ENCODE measurements around the gene FAM114A2. TPM values are rescaled to one million over a fixed set of nuclear protein-coding genes. Genes with fewer than 3 reads are reported as not detected.

Gene FAM114A2
- total RNA-seq, 2 experiments from 2014 or later = 16.5 to 33.2 TPM

- no peak overlapping the region for H3K4me3 ChIP-seq (ENCODE audit: low read depth, low read length, poor library complexity, severe bottlenecking)
- no peaks in the 10 kb centered on the region for H3K9me3 ChIP-seq (ENCODE audit: low read length)
- no peaks in the 10 kb centered on the region for H3K79me2 ChIP-seq (ENCODE audit: insufficient read depth, low read depth, low read length)
- H3K4me2 ChIP-seq (ENCODE audit: low read length) = no peak overlapping the region
- ChIA-PET CTCF (ENCODE audit: unreplicated experiment) (no interaction called here), POLR2A (interaction anchor here (1.6 to 2.5 kb wide), 2 partner anchors 14 to 16 kb away, joined by 3 to 9 read pairs; partner anchors contain the start of genes FAM114A2 and MFAP3)
- no peaks in the 10 kb centered on the region; the same call in 1 of the 2 replicates for H4K20me1 ChIP-seq (ENCODE audit: insufficient read depth, low read length)
- H3K4me1 ChIP-seq (ENCODE audit: insufficient read depth, low read length, poor library complexity, severe bottlenecking) = peaks cover 24% of the 10 kb centered on the region
- no peak overlapping the region for H2AFZ ChIP-seq (ENCODE audit: low read length)
- BruUV-seq (replicated peaks) = no TSS peak
- no peak for DNase-seq (ENCODE audit: low spot score)
- H3K27ac ChIP-seq (ENCODE audit: low read depth, low read length, poor library complexity, severe bottlenecking) = no peak overlapping the region
- intact Hi-C loops (cut with micrococcal nuclease; ENCODE audit: unreplicated experiment) = no loop called here
- H3K9me2 ChIP-seq (ENCODE audit: insufficient read depth, low read length) = no peaks in the 10 kb centered on the region
- peaks cover 52% of the 10 kb centered on the region for H3K36me3 ChIP-seq (ENCODE audit: insufficient read depth, low read length)
- TF ChIP-seq CTCF (conservative IDR thresholded peaks at IDR 0.05; ENCODE audit: low read length) (no peak), EZH2phosphoT487 (IDR thresholded peaks at IDR 0.05; ENCODE audit: borderline replicate concordance, low read depth, low read length) (no peak)
Measured at GRCh38 chr5:154055201-154055600, 16.5 kb upstream of the FAM114A2 start.

- TF ChIP-seq EZH2phosphoT487 (IDR thresholded peaks at IDR 0.05; ENCODE audit: borderline replicate concordance, low read depth, low read length) = no peak
- TF ChIP-seq CTCF (conservative IDR thresholded peaks at IDR 0.05; ENCODE audit: low read length) = no peak
- BruUV-seq (replicated peaks) = no TSS peak
- no peaks in the 10 kb centered on the region for H3K79me2 ChIP-seq (ENCODE audit: insufficient read depth, low read depth, low read length)
- H3K4me1 ChIP-seq (ENCODE audit: insufficient read depth, low read length, poor library complexity, severe bottlenecking) = peaks cover 7% of the 10 kb centered on the region
- ChIA-PET CTCF (ENCODE audit: unreplicated experiment) (no interaction called here), POLR2A (interaction anchor here (0.5 kb wide), 1 partner anchor 63 kb away, joined by 3 read pairs; no protein-coding TSS in a partner anchor)
- no peak for DNase-seq (ENCODE audit: low spot score)
- intact Hi-C loops (cut with micrococcal nuclease; ENCODE audit: unreplicated experiment) = no loop called here
- H3K9me3 ChIP-seq (ENCODE audit: low read length) = no peaks in the 10 kb centered on the region
- H3K4me2 ChIP-seq (ENCODE audit: low read length) = no peak overlapping the region
- H3K27ac ChIP-seq (ENCODE audit: low read depth, low read length, poor library complexity, severe bottlenecking) = no peak overlapping the region
- H4K20me1 ChIP-seq (ENCODE audit: insufficient read depth, low read length) = no peaks in the 10 kb centered on the region; the same call in 1 of the 2 replicates
- H3K4me3 ChIP-seq (ENCODE audit: low read depth, low read length, poor library complexity, severe bottlenecking) = no peak overlapping the region
- no peaks in the 10 kb centered on the region for H3K9me2 ChIP-seq (ENCODE audit: insufficient read depth, low read length)
- H3K36me3 ChIP-seq (ENCODE audit: insufficient read depth, low read length) = peaks cover 60% of the 10 kb centered on the region
- no peak overlapping the region for H2AFZ ChIP-seq (ENCODE audit: low read length)
Measured at GRCh38 chr5:154053468-154053867, 14.8 kb upstream of the FAM114A2 start.

- H3K27ac ChIP-seq (ENCODE audit: low read depth, low read length, poor library complexity, severe bottlenecking) = no peak overlapping the region
- BruUV-seq (replicated peaks) = no TSS peak
- TF ChIP-seq CTCF (conservative IDR thresholded peaks at IDR 0.05; ENCODE audit: low read length) (no peak), EZH2phosphoT487 (IDR thresholded peaks at IDR 0.05; ENCODE audit: borderline replicate concordance, low read depth, low read length) (no peak)
- H3K9me3 ChIP-seq (ENCODE audit: low read length) = no peaks in the 10 kb centered on the region
- POLR2A ChIA-PET = interaction anchor here (0.6 to 4.7 kb wide), 5 partner anchors 7 to 105 kb away, joined by 3 to 19 read pairs (median 12); no protein-coding TSS in a partner anchor
- no peak overlapping the region for H3K4me2 ChIP-seq (ENCODE audit: low read length)
- CTCF ChIA-PET (ENCODE audit: unreplicated experiment) = no interaction called here
- no peaks in the 10 kb centered on the region for H3K4me1 ChIP-seq (ENCODE audit: insufficient read depth, low read length, poor library complexity, severe bottlenecking)
- H2AFZ ChIP-seq (ENCODE audit: low read length) = no peak overlapping the region
- intact Hi-C loops (cut with micrococcal nuclease; ENCODE audit: unreplicated experiment) = no loop called here
- no peak overlapping the region for H3K4me3 ChIP-seq (ENCODE audit: low read depth, low read length, poor library complexity, severe bottlenecking)
- DNase-seq (ENCODE audit: low spot score) = no peak
- H3K36me3 ChIP-seq (ENCODE audit: insufficient read depth, low read length) = peaks cover 47% of the 10 kb centered on the region
- 0 out of 2 replicates have a peak, but pooled peaks cover 6% of the 10 kb centered on the region for H3K79me2 ChIP-seq (ENCODE audit: insufficient read depth, low read depth, low read length)
- no peaks in the 10 kb centered on the region for H3K9me2 ChIP-seq (ENCODE audit: insufficient read depth, low read length)
- H4K20me1 ChIP-seq (ENCODE audit: insufficient read depth, low read length) = peaks cover 6% of the 10 kb centered on the region; the same call in 1 of the 2 replicates
Measured at GRCh38 chr5:154049636-154050035, 10.9 kb upstream of the FAM114A2 start.

Data from OCI-LY7 (cell line).